ENCODE results near the gene ATOSB. TPM values are rescaled to one million over a fixed set of nuclear protein-coding genes. Genes with fewer than 3 reads are reported as not detected.

Gene ATOSB
- total and polyA plus RNA-seq, 4 donors = 2.8 to 29.8 (median 5.6) TPM

GRCh38 chr9:35076848-35077247, 38.8 kb downstream of the ATOSB start:
- no peaks in the 10 kb centered on the region for H3K9me3 ChIP-seq (ENCODE audit: control insufficient read depth in 4 of 4, low read length in 3 of 4)
- WGBS = 97% methylated on average over 4 of the region's 4 CpGs

GRCh38 chr9:35075358-35075757, 40.3 kb downstream of the ATOSB start:
- WGBS = 97% methylated on average over 4 of the region's 4 CpGs
- peaks cover 0 to 5% (median 0%) of the 10 kb centered on the region in 4 donors for H3K36me3 ChIP-seq (ENCODE audit: control insufficient read depth in 4 of 4, insufficient read depth in 3 of 4, low read depth in 1 of 4, low read length in 3 of 4)
- no peak for DNase-seq (ENCODE audit: low spot score)
- H3K4me3 ChIP-seq (ENCODE audit: low read depth in 1 of 3, low read length in 3 of 3) = no peak overlapping the region
- no peak overlapping the region for H3K27ac ChIP-seq (ENCODE audit: low read depth in 1 of 2, low read length in 2 of 2)
- no peaks in the 10 kb centered on the region for H3K9me3 ChIP-seq (ENCODE audit: control insufficient read depth in 4 of 4, low read length in 3 of 4)
- no peaks in the 10 kb centered on the region for H3K27me3 ChIP-seq (ENCODE audit: control insufficient read depth in 4 of 4, insufficient read depth in 4 of 4, low read length in 3 of 4)
- peaks cover 3 to 32% (median 22%) of the 10 kb centered on the region in 4 donors for H3K4me1 ChIP-seq (ENCODE audit: control insufficient read depth in 4 of 4, insufficient read depth in 4 of 4, low read length in 3 of 4)
- no peak overlapping the region for H3K9ac ChIP-seq (ENCODE audit: low read depth in 1 of 2, low read length in 2 of 2)
- no peak for TF ChIP-seq FOXA1 (IDR thresholded peaks at IDR 0.05)
- TF ChIP-seq RXRA (IDR thresholded peaks at IDR 0.05) = no peak
- TF ChIP-seq YY1 (IDR thresholded peaks at IDR 0.05) = no peak
- no peak for TF ChIP-seq FOXA2 (IDR thresholded peaks at IDR 0.05)
- TF ChIP-seq EGR1 (IDR thresholded peaks at IDR 0.05; ENCODE audit: low read depth in 2 of 2) = no peak
- no peak for TF ChIP-seq SP1 (IDR thresholded peaks at IDR 0.05)
- TF ChIP-seq GABPA (IDR thresholded peaks at IDR 0.05 in 1 of 2, conservative IDR thresholded peaks at IDR 0.05 in 1 of 2) = no peak
- TF ChIP-seq HNF4G (IDR thresholded peaks at IDR 0.05) = no peak
- TF ChIP-seq CTCF (IDR thresholded peaks at IDR 0.05; ENCODE audit: low read depth, low read length, missing input control) = no peak
- TF ChIP-seq JUND (IDR thresholded peaks at IDR 0.05) = no peak
- TF ChIP-seq ZBTB33 (IDR thresholded peaks at IDR 0.05) = no peak
- no peak for TF ChIP-seq ATF3 (IDR thresholded peaks at IDR 0.05)
- no peak for TF ChIP-seq RAD21 (IDR thresholded peaks at IDR 0.05)
- TF ChIP-seq HNF4A (conservative IDR thresholded peaks at IDR 0.05) = no peak
- no peak for TF ChIP-seq NR2F2 (IDR thresholded peaks at IDR 0.05)

More at GRCh38 chr9:35076848-35077247, 38.8 kb downstream of the ATOSB start:
- Histone ChIP-seq H3K9ac (ENCODE audit: low read depth in 1 of 2, low read length in 2 of 2) (no peak overlapping the region), H3K36me3 (ENCODE audit: control insufficient read depth in 4 of 4, insufficient read depth in 3 of 4, low read depth in 1 of 4, low read length in 3 of 4) (peaks cover 0 to 5% (median 0%) of the 10 kb centered on the region in 4 donors), H3K27ac (ENCODE audit: low read depth in 1 of 2, low read length in 2 of 2) (no peak overlapping the region), H3K4me3 (ENCODE audit: low read depth in 1 of 3, low read length in 3 of 3) (no peak overlapping the region), H3K4me1 (ENCODE audit: control insufficient read depth in 4 of 4, insufficient read depth in 4 of 4, low read length in 3 of 4) (peaks cover 2 to 22% (median 16%) of the 10 kb centered on the region in 4 donors), H3K27me3 (ENCODE audit: control insufficient read depth in 4 of 4, insufficient read depth in 4 of 4, low read length in 3 of 4) (no peaks in the 10 kb centered on the region)
- no peak for DNase-seq (ENCODE audit: low spot score)
- TF ChIP-seq RAD21 (IDR thresholded peaks at IDR 0.05) (no peak), JUND (IDR thresholded peaks at IDR 0.05) (no peak), HNF4A (conservative IDR thresholded peaks at IDR 0.05) (no peak), CTCF (IDR thresholded peaks at IDR 0.05; ENCODE audit: low read depth, low read length, missing input control) (no peak), ZBTB33 (IDR thresholded peaks at IDR 0.05) (no peak), TAF1 (conservative IDR thresholded peaks at IDR 0.05) (no peak), YY1 (IDR thresholded peaks at IDR 0.05) (no peak), SP1 (IDR thresholded peaks at IDR 0.05) (no peak), MAX (IDR thresholded peaks at IDR 0.05) (no peak), GABPA (IDR thresholded peaks at IDR 0.05 in 1 of 2, conservative IDR thresholded peaks at IDR 0.05 in 1 of 2) (no peak), HNF4G (IDR thresholded peaks at IDR 0.05) (no peak), RXRA (IDR thresholded peaks at IDR 0.05) (no peak), FOXA1 (IDR thresholded peaks at IDR 0.05) (no peak)

All from liver (tissue), 9 donors.